Colonic mucosa (tissue), 4 donors: Measurements from ENCODE around the gene HES4. TPM values are rescaled to one million over a fixed set of nuclear protein-coding genes. Genes with fewer than 3 reads are reported as not detected.

ENCODE experiments used
- DNase-seq: peaks from one replicate; pipeline ENCODE4 v3.0.0-alpha.2; 2020
- H3K27ac ChIP-seq: fragments of 200-600 bp; one replicate; pipeline ENCODE4 v1.8.0; 2021
- H3K27me3 ChIP-seq: fragments of 200-600 bp; one replicate; pipeline ENCODE4 v1.8.0; 2021
- H3K36me3 ChIP-seq: fragments of 200-600 bp; one replicate; pipeline ENCODE4 v1.8.0; 2021
- H3K4me1 ChIP-seq: fragments of 200-600 bp; one replicate; pipeline ENCODE4 v1.8.0; 2021; ENCODE audit warnings: mild to moderate bottlenecking
- H3K4me3 ChIP-seq: fragments of 200-600 bp; one replicate; pipeline ENCODE4 v1.8.0; 2021
- H3K9ac ChIP-seq, 2 donors: one replicate each; pipeline ENCODE4 v1.7.0; 2013; ENCODE audit warnings: control low read depth in 2 of 2, low read depth in 2 of 2, low read length in 2 of 2
- H3K9me3 ChIP-seq: fragments of 200-600 bp; one replicate; pipeline ENCODE4 v1.8.0; 2021
- intact Hi-C: fragments of 100-400 bp; cut with DNase I; formaldehyde crosslinking; loops from one replicate; pipeline ENCODE4 v1.14.1; 2022
- total RNA-seq, 2 donors: library from RNA; stranded (reverse); fragmentation: NEBNext Ultra II Directional in 1 of 2; extraction: Animal tissue kit (Norgen Biotek cat#: 25700) in 1 of 2; gene quantifications; one replicate each; pipeline ENCODE4 v1.2.1, GENCODE V29; 2021
- TF ChIP-seq, protein P1 (sequence below): fragments of 200-600 bp; IDR thresholded peaks from one replicate; pipeline ENCODE4 v1.8.0; 2022; ENCODE audit warnings: antibody characterized with exemption, mild to moderate bottlenecking
- donor health status: healthy.
- donor health status: DM: no; HTN: no; CAD: no.
- donor health status: DM: no; HTN: no; CAD: no.

Gene HES4
- total RNA-seq, 2 donors from 2014 or later, result 30.5 to 47.3 TPM

DNA sequence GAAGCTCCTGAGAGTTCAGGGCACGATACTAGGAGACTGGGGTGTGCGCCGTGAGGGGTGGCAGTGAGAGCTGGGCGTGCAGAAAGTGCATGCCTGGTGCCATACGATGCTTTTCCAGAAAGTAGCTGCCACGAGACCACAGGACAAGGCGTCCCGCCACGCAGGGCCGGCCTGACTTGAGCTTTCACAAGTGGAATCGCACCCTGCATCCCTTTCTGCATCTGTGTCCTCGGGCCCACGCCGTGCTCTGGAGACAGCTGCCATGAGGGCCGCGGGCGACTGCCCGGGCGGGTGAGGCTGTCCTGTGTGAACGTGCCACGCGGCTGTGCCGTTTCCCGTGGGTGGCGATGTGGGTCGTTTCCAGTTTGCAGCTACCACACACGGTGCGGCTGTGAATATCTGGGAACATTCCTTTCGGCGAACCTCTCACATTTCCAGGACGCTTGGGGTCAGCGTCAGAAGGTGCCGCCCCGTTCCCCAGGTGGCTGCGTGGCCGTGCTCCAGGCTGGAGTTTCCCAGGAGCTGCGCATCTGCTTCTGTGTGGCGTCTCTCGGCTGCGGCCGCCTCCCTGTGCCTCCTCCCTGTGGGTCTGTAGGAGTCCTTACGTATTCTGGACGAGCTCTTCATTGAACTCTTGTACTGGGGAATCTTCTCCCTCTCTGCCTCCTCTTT is 17.0 kb downstream of the HES4 start:
- no peaks in the 10 kb centered on the region for H3K4me1 ChIP-seq
- intact Hi-C loops, result loop anchor here (5.0 to 10.0 kb wide), 2 partner anchors 79 to 312 kb away; no protein-coding TSS in a partner anchor
- TF ChIP-seq, protein P1, sequence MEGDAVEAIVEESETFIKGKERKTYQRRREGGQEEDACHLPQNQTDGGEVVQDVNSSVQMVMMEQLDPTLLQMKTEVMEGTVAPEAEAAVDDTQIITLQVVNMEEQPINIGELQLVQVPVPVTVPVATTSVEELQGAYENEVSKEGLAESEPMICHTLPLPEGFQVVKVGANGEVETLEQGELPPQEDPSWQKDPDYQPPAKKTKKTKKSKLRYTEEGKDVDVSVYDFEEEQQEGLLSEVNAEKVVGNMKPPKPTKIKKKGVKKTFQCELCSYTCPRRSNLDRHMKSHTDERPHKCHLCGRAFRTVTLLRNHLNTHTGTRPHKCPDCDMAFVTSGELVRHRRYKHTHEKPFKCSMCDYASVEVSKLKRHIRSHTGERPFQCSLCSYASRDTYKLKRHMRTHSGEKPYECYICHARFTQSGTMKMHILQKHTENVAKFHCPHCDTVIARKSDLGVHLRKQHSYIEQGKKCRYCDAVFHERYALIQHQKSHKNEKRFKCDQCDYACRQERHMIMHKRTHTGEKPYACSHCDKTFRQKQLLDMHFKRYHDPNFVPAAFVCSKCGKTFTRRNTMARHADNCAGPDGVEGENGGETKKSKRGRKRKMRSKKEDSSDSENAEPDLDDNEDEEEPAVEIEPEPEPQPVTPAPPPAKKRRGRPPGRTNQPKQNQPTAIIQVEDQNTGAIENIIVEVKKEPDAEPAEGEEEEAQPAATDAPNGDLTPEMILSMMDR, result no peak
- H3K27me3 ChIP-seq, result peaks cover 7% of the 10 kb centered on the region
- H3K36me3 ChIP-seq, result no peaks in the 10 kb centered on the region
- H3K27ac ChIP-seq, result no peak overlapping the region
- no peak overlapping the region for H3K9ac ChIP-seq
- no peak overlapping the region for H3K4me3 ChIP-seq
- no peak for DNase-seq
- no peaks in the 10 kb centered on the region for H3K9me3 ChIP-seq

DNA sequence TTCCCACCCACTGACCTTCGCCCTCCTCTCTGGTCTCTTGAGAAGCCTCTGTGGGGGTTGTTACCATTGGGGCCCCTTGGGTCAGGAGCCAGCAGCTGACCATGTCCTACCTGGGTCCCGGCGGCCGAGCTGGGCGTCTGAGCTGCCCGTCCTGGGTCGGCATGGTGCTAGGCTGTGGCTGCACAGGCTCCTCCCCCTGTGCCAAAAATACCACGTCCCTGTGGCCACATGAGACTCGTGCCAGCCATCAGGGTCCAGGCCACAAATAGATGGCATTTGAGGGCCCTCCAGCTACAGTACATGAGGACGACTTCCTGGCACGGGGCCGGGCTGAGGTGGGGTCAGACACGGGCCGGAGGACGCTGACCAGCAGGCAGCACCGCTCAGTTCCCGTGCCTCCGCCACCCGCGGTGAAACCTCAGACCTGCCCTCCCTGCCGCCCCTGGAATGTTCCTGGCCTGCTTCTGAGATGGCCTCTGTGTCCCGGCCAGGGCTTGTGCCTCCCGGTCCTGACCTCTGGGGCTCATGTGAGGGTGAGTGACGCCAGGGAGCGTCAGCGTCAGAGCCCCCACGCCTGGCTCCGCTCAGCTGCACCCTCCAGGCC is 17.8 kb downstream of the HES4 start, which contains the start of gene PERM1:
Gene PERM1, minus strand, starts transcription at position 139 of the 604 bp plus-strand sequence. CDS start 1,064 bp downstream, outside the sequence.
- H3K27me3 ChIP-seq, result peaks cover 7% of the 10 kb centered on the region
- H3K4me3 ChIP-seq, result no peak within 1 kb of the TSS
- intact Hi-C loops, result loop anchor here (5.0 to 10.0 kb wide), 2 partner anchors 80 to 313 kb away; no protein-coding TSS in a partner anchor
- H3K9me3 ChIP-seq, result no peaks in the 10 kb centered on the region
- DNase-seq, result no peak
- no peak within 1 kb of the TSS for H3K9ac ChIP-seq
- TF ChIP-seq, protein P1, result no peak
- H3K4me1 ChIP-seq, result no peaks in the 10 kb centered on the region
- H3K27ac ChIP-seq, result no peak within 1 kb of the TSS
- H3K36me3 ChIP-seq, result no peaks in the 10 kb centered on the region

DNA sequence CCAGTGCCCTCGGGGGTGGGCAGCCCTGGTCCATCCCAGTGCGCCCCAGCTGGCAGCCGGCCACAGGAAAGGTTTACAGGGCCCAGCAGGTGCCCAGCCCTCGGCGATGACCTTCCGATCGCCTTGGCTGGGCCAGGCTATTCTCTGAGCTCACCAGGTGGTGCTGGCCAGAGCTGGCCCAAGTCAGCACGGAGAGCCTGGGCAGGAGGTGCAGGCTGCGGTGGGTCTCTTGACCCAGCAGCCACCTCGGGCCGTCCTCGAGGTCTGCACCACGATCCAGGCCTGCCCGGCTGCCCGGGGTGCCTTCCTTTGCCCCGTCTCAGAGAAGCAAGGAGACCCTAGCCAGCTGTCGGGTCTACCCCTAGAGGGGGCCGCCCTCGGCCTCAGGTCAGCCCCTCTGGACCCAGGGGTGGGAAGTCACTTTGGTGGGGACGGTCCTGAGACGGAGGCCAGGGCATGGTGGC is 18.4 kb downstream of the HES4 start:
- Histone ChIP-seq H3K27ac (no peak overlapping the region), H3K27me3 (peaks cover 7% of the 10 kb centered on the region), H3K4me1 (no peaks in the 10 kb centered on the region), H3K4me3 (no peak overlapping the region), H3K9ac (no peak overlapping the region), H3K9me3 (no peaks in the 10 kb centered on the region), H3K36me3 (no peaks in the 10 kb centered on the region)
- TF ChIP-seq, protein P1, result no peak
- DNase-seq, result no peak
- intact Hi-C loops, result loop anchor here (5.0 to 10.0 kb wide), 2 partner anchors 81 to 313 kb away; no protein-coding TSS in a partner anchor

GRCh38 chr1:980602-981395 is 19.1 kb downstream of the HES4 start:
- no peak for DNase-seq
- Histone ChIP-seq H3K9ac (no peak overlapping the region), H3K27ac (no peak overlapping the region), H3K4me3 (no peak overlapping the region), H3K27me3 (peaks cover 6% of the 10 kb centered on the region), H3K4me1 (peaks cover 3% of the 10 kb centered on the region), H3K36me3 (no peaks in the 10 kb centered on the region), H3K9me3 (no peaks in the 10 kb centered on the region)
- intact Hi-C loops, result loop anchor here (5.0 to 10.0 kb wide), 2 partner anchors 82 to 314 kb away; no protein-coding TSS in a partner anchor
- TF ChIP-seq, protein P1, result no peak

GRCh38 chr1:980137-980571 is 19.7 kb downstream of the HES4 start:
- Histone ChIP-seq H3K4me3 (no peak overlapping the region), H3K9ac (no peak overlapping the region), H3K27me3 (peaks cover 4% of the 10 kb centered on the region)

More at GRCh38 chr1:980137-980571, 19.7 kb downstream of the HES4 start:
- no peak for DNase-seq
- no peaks in the 10 kb centered on the region for H3K9me3 ChIP-seq
- H3K27ac ChIP-seq, result no peak overlapping the region
- H3K36me3 ChIP-seq, result no peaks in the 10 kb centered on the region
- intact Hi-C loops, result loop anchor here (5.0 to 10.0 kb wide), 2 partner anchors 82 to 315 kb away; no protein-coding TSS in a partner anchor
- TF ChIP-seq, protein P1, result no peak
- peaks cover 3% of the 10 kb centered on the region for H3K4me1 ChIP-seq
